Fibroblast of peridontal ligament (primary cell): ENCODE data around the gene PRF1.

Experiments used
- DNase-seq: peaks from one replicate; pipeline ENCODE4 v3.0.0-alpha.2; 2010; ENCODE audit errors: extremely low read depth

PRF1 gene

GRCh38 chr10:70560511-70560941, 42.0 kb downstream of the PRF1 start:
- no peak for DNase-seq

DNA sequence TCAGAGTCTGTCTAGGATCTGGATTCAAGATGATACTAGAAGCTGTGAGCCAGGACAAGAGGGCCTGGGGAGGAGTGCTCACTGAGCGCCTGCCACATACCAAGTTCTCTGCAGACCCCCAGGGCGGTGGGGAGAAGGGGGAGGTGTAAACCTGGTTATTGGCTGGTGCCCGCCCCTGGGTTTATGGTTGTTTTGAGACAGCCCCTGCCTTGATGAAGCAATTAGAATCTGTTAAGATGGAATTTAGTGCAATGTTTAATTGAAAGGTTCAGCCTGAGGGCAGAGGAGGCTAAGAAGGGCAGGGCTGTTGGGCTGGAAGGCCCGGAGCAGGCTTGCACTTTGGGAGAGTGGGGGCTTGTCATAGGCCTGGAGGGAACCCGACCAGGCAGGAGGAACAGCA, 42.7 kb downstream of the PRF1 start:
- no peak for DNase-seq

DNA sequence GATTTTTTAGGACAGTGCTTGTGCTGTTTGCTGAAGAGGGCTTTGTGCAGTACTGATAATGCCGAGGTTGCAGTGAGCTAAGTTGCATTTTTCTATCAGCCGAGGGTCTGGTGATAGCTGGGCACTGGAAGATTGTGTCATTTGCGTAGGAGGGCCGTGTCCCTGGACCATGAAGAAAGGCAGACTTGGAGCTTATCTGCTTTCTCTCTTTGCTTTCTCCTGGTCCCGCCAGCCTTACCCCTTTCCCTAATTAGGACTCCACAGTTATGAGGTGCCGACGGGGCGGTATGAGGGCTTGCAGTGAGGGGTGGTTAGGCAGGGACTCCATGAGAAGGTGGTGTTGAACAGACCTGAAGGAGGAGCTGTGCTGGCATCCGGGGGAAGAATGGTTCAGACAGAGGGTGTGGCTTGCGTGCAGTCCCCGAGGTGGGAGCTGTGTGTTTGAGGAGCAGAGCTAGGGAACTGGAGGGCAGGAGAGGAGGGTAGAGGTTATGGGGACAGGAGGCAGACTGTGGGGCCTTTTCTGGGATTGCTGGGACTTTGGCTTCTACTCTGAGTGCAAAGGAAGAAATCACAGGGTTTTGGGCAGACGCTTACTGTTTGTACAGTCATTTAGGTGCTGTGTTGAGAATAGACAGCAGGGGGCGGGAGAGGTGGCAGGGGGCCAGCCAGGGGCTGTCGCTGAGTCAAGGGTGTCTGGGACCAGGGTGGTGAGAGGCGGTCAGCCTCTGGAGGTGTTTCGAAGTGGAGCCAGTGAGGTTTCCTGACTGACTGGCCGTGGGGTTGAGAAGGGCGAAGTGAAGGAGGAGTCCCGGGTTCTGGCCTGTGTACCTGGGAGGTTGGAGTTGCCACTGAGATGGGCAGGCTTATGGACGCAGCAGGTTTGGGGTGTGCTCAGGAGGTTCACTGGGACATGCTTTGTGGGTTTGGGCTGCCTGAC, 43.4 kb downstream of the PRF1 start:
- peak; percentile 52 for DNase-seq

DNA sequence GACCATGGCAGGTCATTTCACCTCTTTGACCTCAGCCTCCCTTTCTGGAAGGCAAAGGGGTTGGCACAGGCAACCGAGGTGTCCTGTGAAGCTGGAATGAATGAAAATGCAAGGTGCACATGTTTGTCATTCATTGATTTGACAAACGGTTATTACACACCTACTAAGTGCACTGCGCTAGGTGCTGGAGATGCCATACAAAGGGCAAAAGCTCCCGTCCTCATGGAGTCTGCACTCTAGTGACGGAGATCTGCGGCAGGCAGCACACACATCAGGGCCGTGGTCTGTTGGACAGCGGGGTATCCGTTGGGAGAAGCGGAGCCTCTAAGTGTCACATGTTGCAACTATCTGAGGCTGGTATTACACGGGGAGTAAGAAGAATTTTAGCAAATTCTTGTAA, 44.2 kb downstream of the PRF1 start:
- DNase-seq: no peak

DNA sequence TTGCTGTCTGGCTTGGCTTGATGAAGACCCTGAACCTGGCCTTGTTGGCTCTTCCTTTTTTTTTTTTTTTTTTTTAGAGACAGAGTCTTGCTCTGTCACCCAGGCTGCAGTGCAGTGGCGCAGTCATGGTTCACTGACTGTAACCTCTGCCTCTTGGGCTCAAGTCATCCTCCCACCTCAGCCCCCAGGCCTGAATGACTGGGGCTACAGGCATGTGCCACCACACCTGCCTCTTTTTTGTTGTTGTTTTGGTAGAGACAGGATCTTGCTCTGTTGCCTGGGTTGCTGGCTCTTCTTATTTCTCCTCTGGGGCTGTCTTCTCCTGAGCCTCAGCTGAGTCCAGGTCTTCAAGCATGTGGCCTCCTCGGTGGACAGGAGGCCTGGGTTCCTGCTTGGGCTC, 44.7 kb downstream of the PRF1 start:
- DNase-seq: no peak

DNA sequence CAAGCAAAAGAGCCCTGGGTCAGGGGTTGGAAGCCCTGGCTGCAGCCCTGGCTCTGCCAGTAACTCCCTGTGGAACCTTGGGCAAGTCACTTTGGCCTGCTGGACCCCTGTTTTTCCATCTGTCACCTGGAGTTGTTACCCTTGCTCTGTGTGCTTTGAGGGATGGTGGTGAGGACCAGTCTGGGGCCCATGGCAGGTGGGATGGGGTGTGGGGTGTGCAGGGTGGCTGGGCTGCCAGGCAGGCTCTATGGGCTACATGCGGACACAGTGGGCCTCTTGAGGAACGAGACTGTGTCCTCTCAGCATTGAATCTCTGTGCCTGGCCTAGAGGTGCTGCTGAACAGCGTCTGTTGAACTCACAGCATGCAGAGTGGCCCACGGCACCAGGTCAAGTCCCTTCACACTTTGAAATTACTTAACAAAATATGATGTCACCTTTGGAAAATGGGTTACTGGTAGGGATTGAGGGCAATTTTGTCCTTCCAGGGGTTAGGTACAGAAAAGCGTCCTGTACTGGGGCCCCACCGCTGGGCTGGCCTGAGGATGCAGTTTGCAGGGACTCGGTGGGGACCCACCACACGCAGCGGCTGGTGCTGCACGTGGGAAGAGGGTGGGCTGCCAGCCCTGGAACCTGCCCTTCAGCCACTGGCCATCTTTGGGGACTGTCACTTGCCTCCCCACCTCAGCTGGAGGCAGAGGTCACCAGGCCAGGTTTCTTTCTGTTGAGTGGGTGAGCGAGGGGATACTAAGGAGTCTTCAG, 45.3 kb downstream of the PRF1 start:
- no peak for DNase-seq

- no peak for DNase-seq
Observed at GRCh38 chr10:70555371-70555770, 47.2 kb downstream of the PRF1 start.

DNA sequence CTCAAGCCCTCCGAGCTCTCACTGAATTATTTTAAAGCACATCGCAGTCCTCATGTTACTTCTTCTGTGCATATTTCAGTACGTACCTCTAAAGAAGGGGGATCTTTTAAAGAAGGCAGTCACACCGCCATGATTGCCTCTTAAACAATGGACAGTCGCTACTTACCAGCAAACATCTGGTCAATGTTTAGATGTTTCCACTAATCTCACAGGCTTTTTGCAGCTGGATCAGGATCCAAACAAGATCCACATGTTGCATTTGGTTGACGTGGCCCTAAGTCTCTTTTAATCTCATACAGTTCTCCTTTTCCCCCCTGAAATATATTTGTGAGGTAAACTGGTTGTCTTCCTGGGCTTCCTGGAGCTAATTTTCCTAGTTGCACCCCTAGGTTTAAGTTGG, 50.0 kb downstream of the PRF1 start:
- peak; percentile 45 for DNase-seq

DNA sequence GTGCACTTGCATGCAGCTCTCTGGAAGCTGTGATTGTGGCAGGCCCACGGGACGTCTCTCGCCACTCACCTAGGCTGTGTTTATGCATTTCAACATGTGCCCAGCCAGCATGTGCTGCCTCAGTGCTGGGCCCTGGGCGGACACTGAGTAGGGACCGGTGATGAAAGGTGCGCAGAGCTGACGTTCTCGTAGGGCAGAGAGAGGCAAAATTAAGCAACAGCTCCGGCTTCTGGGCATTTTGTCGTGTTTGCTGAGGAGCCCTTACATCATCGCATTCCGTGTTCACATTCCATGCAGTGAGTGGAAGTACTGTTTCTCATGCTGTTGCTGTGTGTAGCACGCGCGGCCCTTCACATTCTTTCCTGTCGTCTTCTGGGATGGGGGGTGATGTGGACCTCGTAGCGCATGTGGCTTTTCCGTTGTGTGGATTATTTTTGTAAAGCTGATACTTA, 50.5 kb downstream of the PRF1 start:
- DNase-seq: peak; percentile 91

GRCh38 chr10:70551466-70551865, 51.1 kb downstream of the PRF1 start:
- no peak for DNase-seq

DNA sequence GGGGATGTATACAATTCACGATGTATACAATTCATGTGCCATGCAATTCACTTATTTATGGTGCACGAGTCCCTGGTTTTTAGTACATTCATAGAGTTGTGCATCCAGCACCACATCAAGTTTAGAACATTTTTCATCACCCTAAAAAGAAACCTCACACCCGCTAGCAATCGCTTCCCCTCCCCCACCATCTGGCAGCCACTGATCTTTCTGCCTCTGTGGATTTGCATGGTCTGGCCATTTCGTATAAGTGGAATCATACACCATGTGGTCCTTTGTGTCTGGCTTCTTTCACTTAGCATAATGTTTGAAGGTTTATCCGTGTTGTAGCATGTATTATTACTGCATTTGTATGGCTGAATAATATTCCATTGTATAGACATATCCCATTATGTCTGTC, 52.1 kb downstream of the PRF1 start:
- DNase-seq: no peak

DNA sequence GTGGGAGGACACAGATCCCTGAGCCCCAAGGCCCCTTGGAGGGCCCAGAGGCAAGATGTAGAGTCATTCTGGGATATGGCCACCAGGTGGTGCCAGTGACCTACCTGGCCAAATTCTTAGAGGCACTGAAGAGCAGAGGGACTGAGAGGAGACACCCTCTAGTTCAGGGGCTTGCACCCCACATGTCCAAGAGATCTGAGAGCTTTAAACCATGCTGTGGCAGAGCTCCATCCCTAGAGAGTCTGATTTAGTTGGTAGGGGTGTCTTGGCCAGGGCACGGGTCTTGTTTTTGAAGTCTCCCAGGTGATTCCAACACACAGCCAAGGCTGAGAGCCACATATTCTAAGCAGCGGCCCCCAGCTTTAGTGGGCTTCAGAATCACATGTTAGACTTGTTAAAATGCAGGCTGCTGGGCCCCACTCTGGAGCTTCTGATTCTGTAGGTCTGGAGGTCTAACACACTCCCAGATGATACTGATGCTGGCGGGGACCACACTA, 52.5 kb downstream of the PRF1 start:
- DNase-seq: peak; percentile 73

DNA sequence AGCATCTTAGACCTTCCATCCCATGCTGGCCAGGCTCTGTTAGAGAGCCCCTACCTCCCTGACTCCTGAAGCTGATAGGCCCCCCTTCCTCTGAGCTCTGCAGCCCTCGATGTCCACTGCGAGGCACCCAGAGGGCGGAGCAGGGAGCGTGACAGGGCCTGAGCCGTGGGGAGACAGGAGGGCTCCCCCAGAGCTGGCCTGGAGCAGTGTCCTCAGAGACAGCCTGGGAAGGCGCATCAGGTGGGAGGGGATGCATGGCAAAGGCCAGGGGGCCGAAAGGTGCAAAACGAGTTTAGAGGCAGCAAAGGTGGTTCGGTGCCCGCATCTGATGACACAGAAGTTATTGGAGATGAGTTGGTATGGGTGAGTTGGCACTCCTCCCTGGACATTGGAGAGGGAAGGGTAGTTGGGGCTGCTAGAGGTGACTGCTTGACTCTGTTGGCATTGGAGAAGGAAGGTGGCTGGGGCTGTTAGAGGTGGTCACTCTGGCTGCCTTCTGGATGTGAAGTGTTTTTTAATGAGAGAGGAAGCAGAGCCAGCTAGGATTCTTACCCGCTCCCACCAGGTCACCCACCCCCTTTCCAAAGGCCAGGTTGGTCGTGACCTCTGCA, 53.1 kb downstream of the PRF1 start:
- no peak for DNase-seq
